ENCODE measurements around the gene PTPN9.

Gene PTPN9

DNA sequence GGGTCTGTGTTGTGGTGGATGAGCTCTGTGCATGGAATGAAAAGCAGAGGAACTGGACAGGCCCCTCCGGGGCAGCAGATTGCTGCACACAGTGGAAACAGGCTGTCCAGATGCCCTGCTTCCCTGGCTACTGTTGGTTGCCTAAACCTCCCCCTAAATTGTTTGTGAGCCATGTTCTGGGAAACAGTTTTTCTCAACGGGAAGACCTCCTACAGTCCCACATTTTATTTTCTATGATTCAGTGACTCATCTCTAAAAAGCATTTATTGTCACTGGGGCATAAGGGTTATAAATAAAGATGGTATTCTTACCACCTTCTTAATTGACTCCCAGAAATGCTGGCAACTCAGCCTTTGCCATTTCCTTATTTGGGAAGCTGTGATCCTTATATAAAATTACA, 20.3 kb upstream of the PTPN9 start:
- H3K9ac ChIP-seq = no peak overlapping the region
- no peaks in the 10 kb centered on the region for H3K36me3 ChIP-seq (ENCODE audit: control insufficient read depth, insufficient read depth, low read length)
- H3K27me3 ChIP-seq (ENCODE audit: control insufficient read depth, insufficient read depth, low read length) = no peaks in the 10 kb centered on the region
- H3K4me3 ChIP-seq (ENCODE audit: low read depth, low read length) = no peak overlapping the region
- H3K9me3 ChIP-seq (ENCODE audit: control insufficient read depth, low read length) = no peaks in the 10 kb centered on the region
- H3K27ac ChIP-seq = no peak overlapping the region
- TF ChIP-seq, protein P1, sequence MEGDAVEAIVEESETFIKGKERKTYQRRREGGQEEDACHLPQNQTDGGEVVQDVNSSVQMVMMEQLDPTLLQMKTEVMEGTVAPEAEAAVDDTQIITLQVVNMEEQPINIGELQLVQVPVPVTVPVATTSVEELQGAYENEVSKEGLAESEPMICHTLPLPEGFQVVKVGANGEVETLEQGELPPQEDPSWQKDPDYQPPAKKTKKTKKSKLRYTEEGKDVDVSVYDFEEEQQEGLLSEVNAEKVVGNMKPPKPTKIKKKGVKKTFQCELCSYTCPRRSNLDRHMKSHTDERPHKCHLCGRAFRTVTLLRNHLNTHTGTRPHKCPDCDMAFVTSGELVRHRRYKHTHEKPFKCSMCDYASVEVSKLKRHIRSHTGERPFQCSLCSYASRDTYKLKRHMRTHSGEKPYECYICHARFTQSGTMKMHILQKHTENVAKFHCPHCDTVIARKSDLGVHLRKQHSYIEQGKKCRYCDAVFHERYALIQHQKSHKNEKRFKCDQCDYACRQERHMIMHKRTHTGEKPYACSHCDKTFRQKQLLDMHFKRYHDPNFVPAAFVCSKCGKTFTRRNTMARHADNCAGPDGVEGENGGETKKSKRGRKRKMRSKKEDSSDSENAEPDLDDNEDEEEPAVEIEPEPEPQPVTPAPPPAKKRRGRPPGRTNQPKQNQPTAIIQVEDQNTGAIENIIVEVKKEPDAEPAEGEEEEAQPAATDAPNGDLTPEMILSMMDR (IDR thresholded peaks at IDR 0.05) = no peak
- no peak overlapping the region for H2AFZ ChIP-seq
- no peaks in the 10 kb centered on the region for H3K4me1 ChIP-seq
- no peaks in the 10 kb centered on the region for H3K79me2 ChIP-seq
- H3K4me2 ChIP-seq (ENCODE audit: low read length) = no peak overlapping the region

DNA sequence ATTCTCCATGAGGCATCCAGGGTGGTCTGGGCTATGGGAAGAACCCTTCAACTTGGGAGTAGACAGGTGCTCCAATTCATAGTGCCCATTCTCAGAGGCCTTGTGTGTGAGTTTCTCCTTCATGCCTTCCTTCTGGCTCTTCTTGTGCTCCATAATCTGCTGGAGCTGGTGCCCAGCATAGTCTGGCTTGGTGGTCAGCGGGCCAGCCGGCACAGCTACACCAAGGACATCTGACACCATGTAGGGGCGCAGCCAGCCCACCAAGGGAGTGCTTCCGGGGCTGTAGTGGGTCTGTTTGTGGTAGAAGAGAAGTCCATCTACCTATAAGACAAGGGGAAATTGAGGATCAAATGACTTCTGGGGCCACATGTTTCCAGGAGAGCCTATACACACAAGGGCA, 19.2 kb upstream of the PTPN9 start:
- H2AFZ ChIP-seq = no peak overlapping the region
- H3K4me2 ChIP-seq (ENCODE audit: low read length) = no peak overlapping the region
- no peak overlapping the region for H3K4me3 ChIP-seq (ENCODE audit: low read depth, low read length)
- H3K4me1 ChIP-seq = no peaks in the 10 kb centered on the region
- H3K79me2 ChIP-seq = no peaks in the 10 kb centered on the region
- no peaks in the 10 kb centered on the region for H3K27me3 ChIP-seq (ENCODE audit: control insufficient read depth, insufficient read depth, low read length)
- TF ChIP-seq, protein P1 (IDR thresholded peaks at IDR 0.05) = no peak
- H3K36me3 ChIP-seq (ENCODE audit: control insufficient read depth, insufficient read depth, low read length) = no peaks in the 10 kb centered on the region
- no peak overlapping the region for H3K27ac ChIP-seq
- no peak overlapping the region for H3K9ac ChIP-seq
- H3K9me3 ChIP-seq (ENCODE audit: control insufficient read depth, low read length) = no peaks in the 10 kb centered on the region

DNA sequence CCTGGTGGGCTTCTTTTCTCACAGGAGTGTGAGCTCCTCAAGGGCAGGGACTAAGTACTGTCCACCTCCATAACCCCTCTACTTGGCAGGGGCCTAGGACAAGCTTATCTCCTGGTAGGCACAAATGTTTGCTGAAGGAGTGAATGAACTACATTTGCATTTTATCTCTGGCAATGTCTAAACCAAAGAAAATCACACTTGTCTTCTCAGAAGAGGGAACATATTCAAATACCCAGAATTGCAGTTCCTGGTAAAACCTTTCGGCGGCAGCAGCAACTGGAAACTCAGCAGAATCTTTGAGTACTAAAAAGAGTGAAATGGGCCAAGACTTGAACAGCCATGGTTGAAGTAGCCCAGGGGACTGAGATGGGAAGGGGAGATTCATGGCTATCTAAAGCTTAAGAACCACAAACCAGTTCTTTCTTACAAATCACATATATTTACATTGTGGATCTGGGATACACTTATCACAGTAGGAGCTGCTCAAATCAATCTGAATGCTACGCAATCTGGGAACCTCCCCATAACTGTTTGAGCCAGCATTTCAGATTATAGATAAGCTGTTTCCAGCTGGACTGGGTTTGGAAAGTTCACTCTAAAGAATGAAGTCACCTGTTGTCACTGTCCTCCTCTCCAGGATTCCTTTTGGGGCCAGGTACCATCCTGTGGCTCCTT, 18.7 kb upstream of the PTPN9 start:
- H3K4me3 ChIP-seq (ENCODE audit: low read depth, low read length) = no peak overlapping the region
- no peak overlapping the region for H3K27ac ChIP-seq
- H3K27me3 ChIP-seq (ENCODE audit: control insufficient read depth, insufficient read depth, low read length) = no peaks in the 10 kb centered on the region
- no peaks in the 10 kb centered on the region for H3K36me3 ChIP-seq (ENCODE audit: control insufficient read depth, insufficient read depth, low read length)
- no peaks in the 10 kb centered on the region for H3K4me1 ChIP-seq
- H3K9ac ChIP-seq = no peak overlapping the region
- H2AFZ ChIP-seq = no peak overlapping the region
- no peaks in the 10 kb centered on the region for H3K9me3 ChIP-seq (ENCODE audit: control insufficient read depth, low read length)
- H3K4me2 ChIP-seq (ENCODE audit: low read length) = no peak overlapping the region
- H3K79me2 ChIP-seq = no peaks in the 10 kb centered on the region
- TF ChIP-seq, protein P1 (IDR thresholded peaks at IDR 0.05) = no peak

DNA sequence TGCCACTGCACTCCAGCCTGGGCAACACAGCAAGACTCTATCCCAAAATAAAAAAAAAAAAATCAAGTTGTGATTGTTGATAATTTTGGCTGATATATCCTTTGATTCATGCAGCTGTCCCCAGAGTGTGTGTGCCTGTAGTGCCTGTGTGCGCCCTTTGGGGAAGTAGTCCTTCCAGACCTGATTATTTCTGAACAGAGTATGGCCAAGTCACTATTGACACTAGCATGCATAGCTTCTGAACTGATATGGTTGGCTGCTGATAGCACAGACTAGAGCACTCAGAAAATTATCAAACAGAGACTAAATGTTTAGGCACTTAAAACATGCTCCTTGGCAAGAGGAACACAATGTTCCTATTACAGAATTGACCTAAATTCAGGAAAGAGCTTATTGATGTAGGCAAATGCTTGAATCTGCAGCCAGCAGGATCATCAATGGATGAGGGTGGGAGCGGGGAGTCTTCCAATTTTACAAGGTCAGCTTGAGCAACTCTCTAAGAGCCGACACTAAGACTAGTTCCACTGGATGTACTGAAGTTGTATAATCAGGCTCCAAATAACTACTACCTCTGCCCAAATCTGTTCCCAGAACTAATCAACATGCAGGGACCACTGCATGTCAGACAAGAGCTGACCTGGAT, 17.7 kb upstream of the PTPN9 start:
- H3K4me1 ChIP-seq = no peaks in the 10 kb centered on the region
- H3K4me3 ChIP-seq (ENCODE audit: low read depth, low read length) = no peak overlapping the region
- H3K9ac ChIP-seq = no peak overlapping the region
- no peaks in the 10 kb centered on the region for H3K27me3 ChIP-seq (ENCODE audit: control insufficient read depth, insufficient read depth, low read length)
- H3K79me2 ChIP-seq = no peaks in the 10 kb centered on the region
- TF ChIP-seq, protein P1 (IDR thresholded peaks at IDR 0.05) = no peak
- H2AFZ ChIP-seq = no peak overlapping the region
- no peaks in the 10 kb centered on the region for H3K9me3 ChIP-seq (ENCODE audit: control insufficient read depth, low read length)
- no peak overlapping the region for H3K27ac ChIP-seq
- no peaks in the 10 kb centered on the region for H3K36me3 ChIP-seq (ENCODE audit: control insufficient read depth, insufficient read depth, low read length)
- no peak overlapping the region for H3K4me2 ChIP-seq (ENCODE audit: low read length)

DNA sequence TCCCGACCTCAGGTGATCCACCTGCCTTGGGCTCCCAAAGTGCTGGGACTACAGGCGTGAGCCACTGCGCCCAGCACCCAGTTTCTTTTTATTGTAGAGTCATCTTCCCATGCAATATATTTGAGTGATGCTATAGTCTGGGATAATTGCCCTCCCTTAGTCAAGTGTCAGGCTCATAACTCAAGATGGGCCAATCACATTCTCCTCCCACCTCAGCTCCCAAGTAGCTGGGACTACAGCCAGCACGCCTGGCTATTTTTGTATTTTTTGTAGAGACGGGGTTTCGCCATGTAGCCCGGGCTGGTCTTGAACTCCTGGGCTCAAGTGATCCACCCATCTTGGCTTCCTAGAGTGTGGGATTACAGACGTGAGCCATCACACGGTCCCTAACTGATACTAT, 15.2 kb upstream of the PTPN9 start:
- no peak overlapping the region for H3K4me2 ChIP-seq (ENCODE audit: low read length)
- H3K4me1 ChIP-seq = no peaks in the 10 kb centered on the region
- no peaks in the 10 kb centered on the region for H3K9me3 ChIP-seq (ENCODE audit: control insufficient read depth, low read length)
- H3K27me3 ChIP-seq (ENCODE audit: control insufficient read depth, insufficient read depth, low read length) = no peaks in the 10 kb centered on the region
- no peak overlapping the region for H2AFZ ChIP-seq
- H3K27ac ChIP-seq = no peak overlapping the region
- H3K9ac ChIP-seq = no peak overlapping the region
- no peaks in the 10 kb centered on the region for H3K36me3 ChIP-seq (ENCODE audit: control insufficient read depth, insufficient read depth, low read length)
- no peak overlapping the region for H3K4me3 ChIP-seq (ENCODE audit: low read depth, low read length)
- TF ChIP-seq, protein P1 (IDR thresholded peaks at IDR 0.05) = no peak
- H3K79me2 ChIP-seq = no peaks in the 10 kb centered on the region
